ENCODE data around the gene RAPGEF2.
A peak's percentile ranks its signal among the peaks of the same experiment; 100 is the strongest.
"Not testable (repeated sequence)": the region's sequence is repeated elsewhere in the genome, so short reads cannot be mapped to it uniquely, and the experiment has no call there.

The RAPGEF2 gene

DNA sequence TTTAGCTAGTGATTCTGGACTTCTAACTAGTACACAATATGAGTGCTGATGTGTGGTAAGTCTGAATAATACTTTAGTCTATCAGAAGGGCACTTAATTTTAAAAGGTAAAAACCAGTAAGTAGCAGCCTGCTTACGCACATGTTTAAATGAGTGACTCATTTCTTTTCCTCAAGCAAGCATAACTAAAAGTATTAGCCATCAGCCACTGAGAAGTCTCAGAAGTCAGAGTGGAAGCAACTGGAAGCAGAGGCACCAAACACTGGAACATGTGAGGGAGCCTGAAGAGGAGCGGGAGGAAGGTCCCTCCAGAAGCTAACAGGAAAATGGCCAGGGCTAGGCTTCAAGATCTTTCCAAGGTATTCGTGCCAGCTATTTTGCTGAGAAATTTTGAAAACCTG lies 257.7 kb downstream of the RAPGEF2 start:
- no peak for DNase-seq
- intact Hi-C loops (cut with DNase I): no loop called here

- intact Hi-C loops (cut with DNase I): no loop called here
- DNase-seq: no peak
Measured at GRCh38 chr4:159363361-159363760, 260.5 kb downstream of the RAPGEF2 start.

DNA sequence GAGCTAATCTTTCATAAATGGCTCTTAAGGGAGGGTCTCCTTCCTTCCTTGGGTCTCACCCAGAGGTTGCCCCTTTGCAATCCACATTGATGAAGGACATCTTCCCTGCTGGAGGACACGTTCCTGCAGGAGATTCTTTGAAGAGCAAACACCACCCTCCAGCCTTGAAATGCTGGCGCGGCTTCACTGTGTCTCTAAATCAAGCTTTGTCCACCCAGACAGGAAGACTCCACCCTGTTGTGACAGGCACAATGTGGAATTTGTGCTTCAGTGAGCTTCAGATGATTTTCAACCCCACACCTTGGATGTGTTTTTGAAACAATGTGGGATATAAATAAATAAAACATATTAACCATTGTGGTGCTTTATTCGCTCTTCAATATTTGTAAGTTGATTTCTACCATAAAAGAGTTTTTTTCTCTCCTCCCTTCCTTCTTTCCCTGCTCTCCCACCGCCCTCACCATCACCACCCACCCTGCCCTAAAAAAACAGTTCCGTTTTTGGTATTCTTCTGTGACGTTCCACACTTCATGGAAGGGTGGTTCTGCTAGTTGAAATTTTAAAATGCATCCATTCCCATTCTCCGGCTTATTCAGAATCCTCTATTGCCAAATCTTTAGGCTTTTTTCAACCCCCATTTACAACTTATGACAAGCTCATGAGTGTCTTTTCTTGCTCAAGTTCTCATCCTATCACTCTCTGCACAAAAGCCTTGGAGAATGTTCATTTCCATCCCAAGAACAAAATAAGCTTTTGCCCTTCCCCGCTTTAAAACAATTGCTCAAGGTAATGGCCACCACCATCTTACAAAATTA lies 264.3 kb downstream of the RAPGEF2 start:
- intact Hi-C loops (cut with DNase I): no loop called here
- peak in 1 of 42 donors; percentile 26 for DNase-seq

DNA sequence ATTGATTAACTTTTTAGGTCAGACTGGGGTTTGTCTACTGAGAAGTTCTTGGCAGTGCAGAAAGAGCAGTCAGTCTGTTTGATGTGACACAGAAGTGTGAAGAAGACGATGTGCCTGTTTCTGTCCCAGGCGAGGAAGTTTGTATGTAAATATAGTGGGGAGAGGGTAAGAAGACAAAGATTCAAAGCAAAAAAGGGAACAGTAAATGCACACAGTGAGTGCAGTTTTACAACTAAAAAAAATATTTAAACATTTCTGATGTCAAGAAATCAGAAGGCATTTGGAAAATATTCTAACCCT lies 264.9 kb downstream of the RAPGEF2 start:
- DNase-seq: no peak
- intact Hi-C loops (cut with DNase I): no loop called here

DNA sequence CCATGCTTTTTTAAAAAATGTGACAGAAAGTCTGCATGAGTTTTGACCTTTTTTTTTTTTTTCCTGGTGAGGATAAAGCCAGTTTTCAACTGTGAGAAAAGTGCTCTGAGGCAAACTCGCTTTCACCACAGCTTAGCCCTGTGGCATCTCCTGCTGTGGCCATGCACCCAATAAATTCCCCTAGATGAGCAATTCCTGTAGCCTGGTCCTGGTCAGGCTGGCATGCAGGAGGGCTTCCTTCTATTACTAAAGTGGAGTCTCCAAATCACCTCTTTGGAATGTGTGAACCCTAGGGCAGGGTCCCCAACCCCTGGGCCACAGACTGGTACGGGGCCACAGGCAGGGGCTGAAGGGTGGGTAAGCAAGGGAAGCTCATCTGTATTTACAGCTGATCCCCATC lies 265.4 kb downstream of the RAPGEF2 start:
- DNase-seq: no peak
- intact Hi-C loops (cut with DNase I): no loop called here

DNA sequence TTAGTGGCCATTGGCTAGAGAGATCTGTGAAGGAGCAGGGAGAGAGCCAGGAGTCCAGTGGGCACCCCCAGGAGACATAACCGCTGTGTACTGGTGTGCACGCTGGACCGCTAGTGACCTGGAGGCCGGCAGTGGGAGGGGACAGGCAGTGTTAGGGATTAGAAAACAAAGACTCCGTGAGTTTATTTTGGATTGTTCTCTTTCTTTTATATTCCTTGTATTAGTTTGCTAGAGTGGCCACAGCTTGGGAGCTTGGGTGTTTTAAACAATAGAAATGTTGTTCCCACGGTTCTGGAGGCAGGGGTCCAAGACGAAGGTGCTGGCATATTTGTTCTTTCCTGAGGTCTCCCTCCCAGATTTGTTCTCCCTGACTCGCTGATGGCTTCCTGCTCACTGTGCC lies 266.4 kb downstream of the RAPGEF2 start:
- DNase-seq: no peak
- intact Hi-C loops (cut with DNase I): no loop called here

DNA sequence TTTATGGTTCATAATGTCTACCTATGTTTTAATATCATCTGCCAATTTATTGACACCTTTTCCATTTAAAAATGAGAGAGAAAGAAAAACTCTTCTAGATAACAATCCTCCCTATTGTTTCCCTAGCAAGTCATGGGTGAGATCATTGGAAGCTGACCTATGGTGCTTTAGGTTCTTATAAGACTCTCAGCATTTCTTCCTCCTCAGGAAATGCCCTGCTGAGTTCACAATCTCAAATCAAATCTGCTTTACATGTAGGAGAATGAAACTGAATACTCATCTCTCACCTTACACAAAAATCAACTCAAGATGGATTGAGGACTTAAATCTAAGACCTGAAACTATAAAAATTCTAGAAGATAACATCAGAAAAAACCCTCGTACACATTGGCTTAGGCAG lies 267.4 kb downstream of the RAPGEF2 start:
- intact Hi-C loops (cut with DNase I): no loop called here
- no peak for DNase-seq

DNA sequence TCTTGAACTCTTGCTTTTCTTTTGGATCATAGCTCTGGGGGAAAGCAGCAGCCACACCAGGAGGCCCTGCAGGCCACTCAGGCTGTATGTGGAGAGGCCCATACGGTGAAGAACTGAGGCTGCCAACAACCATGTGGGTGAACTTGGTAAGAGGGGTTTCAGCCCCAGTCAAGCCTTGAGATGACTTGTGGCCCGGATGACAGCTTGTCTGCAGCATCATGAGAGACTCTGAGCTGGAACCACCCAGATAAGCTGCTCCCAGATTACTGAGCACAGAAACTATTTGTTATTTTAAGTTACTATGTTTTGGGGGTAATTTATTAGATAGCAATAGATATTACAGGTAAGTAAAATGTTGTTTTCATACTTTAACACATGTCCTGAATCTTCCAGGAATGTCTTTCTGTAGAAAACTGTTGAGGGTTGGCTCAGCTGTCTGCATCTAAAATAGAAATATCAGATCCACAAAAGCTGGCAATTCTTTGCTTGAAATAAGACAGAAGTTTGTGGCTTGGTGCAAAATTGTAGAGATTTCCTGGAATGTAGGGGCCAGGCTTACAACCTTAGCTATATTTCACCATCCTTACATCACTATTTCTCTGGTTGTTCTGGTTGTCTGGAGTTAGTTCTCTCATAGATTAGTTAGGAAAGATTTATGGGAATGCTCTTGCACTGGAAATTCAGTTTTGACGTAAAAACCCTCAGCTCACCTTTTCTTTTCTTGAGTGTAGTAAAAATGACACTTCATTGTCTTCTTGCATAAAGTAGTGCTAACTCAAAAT lies 272.1 kb downstream of the RAPGEF2 start:
- intact Hi-C loops (cut with DNase I): no loop called here
- no peak for DNase-seq

DNA sequence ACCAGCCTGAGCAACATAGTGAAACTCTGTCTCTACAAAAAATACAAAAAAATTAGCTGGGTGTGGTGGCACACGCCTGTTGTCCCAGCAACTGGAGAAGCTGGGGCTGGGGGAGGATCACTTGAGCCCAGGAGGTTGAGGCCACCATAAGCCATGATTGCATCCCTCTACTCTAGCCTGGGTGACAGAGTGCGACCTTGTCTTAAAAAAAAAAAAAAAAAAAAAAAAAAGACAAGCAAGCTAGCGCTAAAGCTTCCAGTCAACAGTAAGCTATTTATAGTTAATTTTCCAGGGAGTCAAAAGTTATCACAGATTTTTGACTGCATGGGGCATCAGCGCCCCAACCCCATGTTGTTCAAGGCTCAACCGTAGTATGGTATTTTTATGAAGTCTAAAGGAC lies 273.4 kb downstream of the RAPGEF2 start:
- intact Hi-C loops (cut with DNase I): no loop called here
- no peak for DNase-seq

- intact Hi-C loops (cut with DNase I): no loop called here
- DNase-seq: no peak
Measured at GRCh38 chr4:159378056-159378616, 275.3 kb downstream of the RAPGEF2 start.

DNA sequence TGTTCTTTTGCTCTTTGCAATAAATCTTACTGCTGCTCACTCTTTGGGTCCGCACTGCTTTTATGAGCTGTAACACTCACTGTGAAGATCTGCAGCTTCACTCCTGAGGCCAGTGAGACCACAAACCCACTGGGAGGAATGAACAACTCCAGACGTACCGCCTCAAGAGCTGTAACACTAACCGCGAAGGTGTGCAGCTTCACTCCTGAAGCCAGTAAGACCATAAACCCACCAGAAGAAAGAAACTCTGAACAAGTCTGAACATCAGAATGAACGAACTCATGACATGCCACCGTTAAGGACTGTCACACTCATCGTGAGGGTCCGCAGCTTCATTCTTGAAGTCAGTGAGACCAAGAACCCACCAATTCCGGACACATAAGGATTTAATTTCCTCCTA lies 276.2 kb downstream of the RAPGEF2 start:
- intact Hi-C loops (cut with DNase I); DNase-seq: not testable (repeated sequence)

DNA sequence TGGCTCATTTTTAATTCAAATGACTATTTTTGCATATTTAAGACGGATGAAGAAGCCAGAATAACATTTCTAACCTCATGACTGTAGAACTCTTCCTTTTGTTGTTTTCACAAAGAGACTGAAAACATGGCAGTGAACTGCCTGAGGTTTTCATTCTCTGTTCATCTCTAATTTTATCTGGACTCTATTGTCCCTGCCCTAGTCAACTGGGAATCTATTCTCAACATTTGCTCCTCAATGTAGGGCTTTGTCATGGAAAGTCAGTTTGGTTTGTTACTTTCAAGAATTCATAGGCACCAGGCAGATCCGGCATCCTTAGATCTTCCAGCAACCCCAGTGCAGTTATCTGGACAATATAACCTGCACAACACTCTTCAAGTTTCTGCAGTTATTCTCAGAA lies 277.0 kb downstream of the RAPGEF2 start:
- DNase-seq: no peak
- intact Hi-C loops (cut with DNase I): no loop called here

DNA sequence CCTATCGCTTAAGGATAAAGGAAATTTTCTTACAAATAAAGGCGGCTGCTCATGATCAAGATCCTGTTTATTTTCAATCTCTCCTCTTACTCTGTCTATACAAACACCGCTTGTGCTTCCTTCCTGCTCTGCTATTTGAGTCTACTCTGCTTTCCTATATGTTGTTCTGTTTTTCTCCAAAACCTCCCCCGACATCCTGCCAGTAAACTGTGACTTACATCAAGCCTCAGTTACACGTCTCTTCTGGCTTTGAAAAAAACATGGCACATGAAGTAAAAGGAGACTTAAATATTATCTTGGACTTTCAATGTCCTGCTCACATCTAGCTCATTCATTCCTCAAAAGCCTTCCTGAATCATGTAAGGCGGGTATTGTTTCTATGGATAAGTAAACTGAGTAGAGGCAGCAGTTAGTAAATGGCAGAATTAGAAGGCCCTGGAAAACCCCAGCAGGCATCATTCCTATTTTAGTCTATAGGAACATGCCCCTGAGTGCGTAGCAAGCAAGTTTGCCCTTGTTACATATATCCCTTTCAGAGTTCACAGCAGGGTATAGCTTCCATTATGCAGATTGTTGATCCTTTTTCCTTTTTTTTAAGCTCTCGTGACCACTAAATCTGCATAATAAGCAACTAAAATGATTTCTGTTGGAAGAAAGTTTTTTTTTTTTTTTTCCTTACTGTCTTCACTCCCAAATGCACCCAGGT lies 280.1 kb downstream of the RAPGEF2 start:
- intact Hi-C loops (cut with DNase I): no loop called here
- DNase-seq: no peak

- intact Hi-C loops (cut with DNase I): no loop called here
- DNase-seq: no peak
Measured at GRCh38 chr4:159383562-159383931, 280.7 kb downstream of the RAPGEF2 start.

DNA sequence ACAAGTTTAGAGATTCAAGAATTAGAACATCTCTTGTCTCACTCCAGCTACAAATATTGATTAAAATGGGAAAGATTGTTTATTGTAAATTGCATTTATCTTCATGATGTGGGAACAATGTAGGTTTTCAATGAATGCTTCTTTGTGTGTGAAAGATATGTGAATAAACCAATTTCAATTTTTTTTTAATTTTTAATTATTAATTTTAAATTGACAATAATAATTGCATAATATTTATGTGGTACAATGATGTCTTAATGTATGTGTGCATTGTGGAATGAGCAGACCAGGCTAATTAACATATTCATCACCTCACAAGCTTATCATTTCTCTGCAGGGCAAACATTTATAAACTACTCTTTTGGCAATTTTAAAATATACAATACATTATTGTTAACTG lies 281.1 kb downstream of the RAPGEF2 start:
- intact Hi-C loops (cut with DNase I): no loop called here

DNA sequence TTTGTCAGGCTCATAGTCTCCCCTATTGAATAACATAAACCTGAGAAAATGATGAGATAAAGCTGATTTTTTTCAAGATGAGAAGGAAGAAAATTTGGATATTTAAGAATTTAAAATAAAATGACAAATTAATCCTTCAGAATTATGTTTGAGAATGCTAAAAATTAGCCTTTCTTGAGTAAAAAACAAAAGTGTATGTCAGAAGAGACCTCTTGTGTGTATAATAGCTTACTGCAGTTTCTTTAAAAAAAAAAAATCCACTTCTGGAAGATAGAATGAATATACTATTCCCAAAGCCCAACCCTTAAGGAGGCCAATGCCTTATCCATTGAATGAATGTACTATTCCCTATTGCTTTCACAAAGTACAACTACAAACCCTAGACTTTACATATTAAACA lies 281.8 kb downstream of the RAPGEF2 start:
- intact Hi-C loops (cut with DNase I): no loop called here

More for the DNA sequence above, 281.1 kb downstream of the RAPGEF2 start:
- DNase-seq: no peak

DNA sequence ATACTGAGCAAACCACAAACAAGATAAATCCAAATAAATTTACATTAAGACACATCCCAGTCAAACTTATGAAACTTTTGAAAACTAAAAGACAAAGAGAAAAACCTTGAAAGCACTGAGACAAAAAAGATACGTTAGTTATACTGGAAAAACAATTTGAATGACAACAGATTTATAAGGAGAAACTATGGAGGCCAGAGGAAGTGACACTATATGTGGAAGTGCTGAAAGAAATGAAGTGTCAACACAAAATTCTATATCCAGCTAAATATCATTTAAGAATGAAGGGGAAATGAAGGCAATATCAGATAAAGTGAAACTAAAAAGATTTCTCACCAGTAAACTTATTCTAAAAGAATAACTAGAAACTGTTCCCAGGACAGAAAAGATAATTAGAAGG lies 283.7 kb downstream of the RAPGEF2 start:
- intact Hi-C loops (cut with DNase I): no loop called here
- no peak for DNase-seq

More for the DNA sequence above, 281.8 kb downstream of the RAPGEF2 start:
- DNase-seq: no peak

DNA sequence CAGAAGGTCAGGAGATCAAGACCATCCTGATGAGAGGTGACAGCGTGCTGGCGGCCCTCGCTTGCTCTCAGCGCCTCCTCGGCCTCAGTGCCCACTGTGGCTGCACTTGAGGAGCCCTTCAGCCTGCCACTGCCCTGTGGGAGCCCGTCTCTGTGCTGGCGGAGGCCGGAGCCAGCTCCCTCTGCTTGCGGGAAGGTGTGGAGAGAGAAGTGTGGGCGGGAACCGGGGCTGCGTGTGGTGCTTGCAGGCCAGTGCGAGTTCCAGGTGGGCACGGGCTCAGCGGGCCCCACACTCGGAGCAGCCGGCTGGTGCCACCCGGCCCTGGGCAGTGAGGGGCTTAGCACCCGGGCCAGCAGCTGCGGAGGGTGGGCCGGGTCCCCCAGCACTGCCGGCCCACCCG lies 286.9 kb downstream of the RAPGEF2 start:
- DNase-seq: no peak
- intact Hi-C loops (cut with DNase I): no loop called here

GRCh38 chr4:159390648-159391047 lies 287.8 kb downstream of the RAPGEF2 start:
- no peak for DNase-seq
- intact Hi-C loops (cut with DNase I): no loop called here

GRCh38 chr4:159395693-159396092 lies 292.8 kb downstream of the RAPGEF2 start:
- DNase-seq: no peak
- intact Hi-C loops (cut with DNase I): no loop called here

Measured in head of caudate nucleus (tissue), 42 donors.